ENCODE results near the gene FNBP1. TPM values are rescaled to one million over a fixed set of nuclear protein-coding genes. Genes with fewer than 3 reads are reported as not detected.
"Not testable (repeated sequence)": the region's sequence is repeated elsewhere in the genome, so short reads cannot be mapped to it uniquely, and the experiment has no call there.

The FNBP1 gene
- total RNA-seq, 3 donors from 2014 or later: 156 to 174 (median 163) TPM

DNA sequence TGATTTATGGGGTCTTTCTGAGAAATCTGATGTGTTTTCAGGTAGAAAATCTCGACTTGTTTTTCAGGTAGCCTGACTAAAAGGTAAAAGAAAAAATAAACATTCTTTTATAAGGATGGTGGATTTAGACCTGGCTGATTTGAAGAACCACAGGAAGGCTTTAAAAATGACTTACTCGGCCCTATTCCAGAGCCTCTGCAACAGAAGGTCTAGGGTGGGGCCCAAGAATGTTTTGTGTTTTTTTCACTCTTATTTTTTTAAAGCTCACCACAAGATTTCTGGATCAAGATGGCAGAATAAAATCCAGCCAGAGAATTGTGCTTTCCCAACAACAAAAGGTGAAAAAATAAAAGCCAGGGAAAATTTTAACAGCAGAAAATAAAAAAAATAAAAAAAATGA is 59.1 kb downstream of the FNBP1 start:
- Mint-ChIP-seq H3K4me3 (no peak overlapping the region), H3K4me1 (ENCODE audit: low read depth) (peaks cover 74% of the 10 kb centered on the region), H3K9me3 (no peaks in the 10 kb centered on the region), H3K27me3 (ENCODE audit: low read depth) (no peaks in the 10 kb centered on the region), H3K36me3 (ENCODE audit: insufficient read depth) (peaks cover 27% of the 10 kb centered on the region)
- DNase-seq (no peak), ATAC-seq (no peak)

DNA sequence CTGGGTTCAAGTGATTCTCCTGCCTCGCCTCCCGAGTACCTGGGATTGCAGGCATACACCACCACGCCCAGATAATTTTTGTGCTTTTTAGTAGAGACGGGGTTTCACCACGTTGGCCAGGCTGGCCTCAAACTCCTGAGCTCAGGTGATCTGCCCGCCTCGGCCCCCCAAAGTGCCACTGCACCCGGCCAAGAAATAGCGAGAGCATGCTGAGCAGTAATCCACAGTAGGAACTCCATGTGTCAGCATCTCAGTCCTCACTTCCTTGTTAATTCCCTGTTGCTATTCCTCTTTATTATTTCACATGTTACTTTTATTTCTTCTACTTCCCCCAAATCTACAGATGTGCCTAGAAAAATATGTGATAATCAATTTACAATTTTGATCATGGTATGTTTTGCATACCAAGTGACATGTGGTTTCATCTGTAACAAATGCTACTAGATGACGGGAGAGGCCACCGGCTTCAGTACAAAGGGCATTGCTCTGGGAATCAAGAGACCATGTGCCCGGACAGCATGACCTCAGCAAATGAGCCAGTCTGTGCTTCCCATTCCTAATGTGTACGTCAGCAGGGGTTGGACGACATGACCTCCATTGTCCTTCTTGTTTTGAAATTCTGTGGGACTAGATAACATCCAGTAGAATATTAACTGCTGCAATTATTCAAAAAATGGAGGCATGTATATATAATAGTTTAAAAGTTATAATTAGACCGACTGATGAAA is 61.6 kb downstream of the FNBP1 start:
- H3K4me1 Mint-ChIP-seq (ENCODE audit: low read depth): peaks cover 51% of the 10 kb centered on the region
- DNase-seq (no peak), ATAC-seq (no peak)
- no peak overlapping the region for H3K4me3 Mint-ChIP-seq
- peaks cover 40% of the 10 kb centered on the region for H3K36me3 Mint-ChIP-seq (ENCODE audit: insufficient read depth)
- no peaks in the 10 kb centered on the region for H3K9me3 Mint-ChIP-seq
- no peaks in the 10 kb centered on the region for H3K27me3 Mint-ChIP-seq (ENCODE audit: low read depth)

DNA sequence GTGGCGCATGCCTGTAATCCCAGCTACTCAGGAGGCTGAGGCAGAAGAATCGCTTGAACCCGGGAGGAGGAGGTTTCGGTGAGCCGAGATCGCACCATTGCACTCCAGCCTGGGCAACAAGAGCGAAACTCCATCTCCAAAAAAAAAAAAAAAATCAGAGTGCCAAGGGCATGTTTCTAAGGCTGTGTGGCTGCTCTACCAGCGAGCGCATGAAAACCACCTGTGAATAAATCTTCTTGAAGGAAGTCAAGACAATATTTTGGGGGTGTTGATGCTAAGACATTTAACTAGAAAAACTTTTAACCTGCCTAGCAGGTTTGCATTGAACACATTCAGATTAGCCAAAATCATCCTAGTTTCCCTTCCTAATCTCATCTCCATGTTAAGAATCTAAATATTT is 62.8 kb downstream of the FNBP1 start:
- not testable (repeated sequence) for ATAC-seq; DNase-seq; H3K9me3 Mint-ChIP-seq; H3K27me3 Mint-ChIP-seq (ENCODE audit: low read depth); H3K4me3 Mint-ChIP-seq
- Mint-ChIP-seq H3K4me1 (ENCODE audit: low read depth) (peaks cover 43% of the 10 kb centered on the region), H3K36me3 (ENCODE audit: insufficient read depth) (peaks cover 37% of the 10 kb centered on the region)

DNA sequence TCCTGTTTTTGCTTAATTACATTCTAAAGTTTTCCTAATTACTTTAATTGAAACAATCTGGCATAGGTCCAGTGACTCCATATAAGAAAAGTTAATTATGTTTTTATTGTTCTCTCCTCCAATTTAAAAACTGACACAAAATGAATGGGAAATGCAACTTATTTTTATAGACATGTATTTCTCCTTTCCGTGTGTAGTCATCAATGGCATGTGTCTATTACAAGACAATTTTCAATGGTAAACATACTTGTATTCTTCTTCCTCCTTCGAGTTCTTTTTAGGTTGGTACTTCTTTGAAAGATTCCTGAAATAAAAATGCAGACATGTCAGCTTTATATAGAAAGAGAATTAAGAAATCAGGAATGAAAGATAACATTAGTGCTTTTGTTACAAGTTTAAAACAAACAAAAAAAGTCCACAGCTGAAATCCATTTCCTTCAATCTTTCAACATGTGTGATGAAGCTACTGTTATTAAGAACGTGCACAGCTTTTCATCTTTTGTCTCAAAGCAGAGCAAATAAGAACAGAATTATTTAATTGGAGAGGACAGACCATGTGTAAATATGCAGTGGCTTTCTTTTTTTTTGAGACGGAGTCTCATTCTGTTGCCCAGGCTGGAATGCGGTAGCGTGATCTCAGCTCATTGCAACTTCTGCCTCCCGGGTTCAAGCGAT is 63.8 kb downstream of the FNBP1 start:
- no peak for DNase-seq
- Mint-ChIP-seq H3K36me3 (ENCODE audit: insufficient read depth) (peaks cover 30% of the 10 kb centered on the region), H3K4me1 (ENCODE audit: low read depth) (peaks cover 33% of the 10 kb centered on the region), H3K9me3 (no peaks in the 10 kb centered on the region), H3K4me3 (no peak overlapping the region), H3K27me3 (ENCODE audit: low read depth) (no peaks in the 10 kb centered on the region)
- no peak for ATAC-seq

DNA sequence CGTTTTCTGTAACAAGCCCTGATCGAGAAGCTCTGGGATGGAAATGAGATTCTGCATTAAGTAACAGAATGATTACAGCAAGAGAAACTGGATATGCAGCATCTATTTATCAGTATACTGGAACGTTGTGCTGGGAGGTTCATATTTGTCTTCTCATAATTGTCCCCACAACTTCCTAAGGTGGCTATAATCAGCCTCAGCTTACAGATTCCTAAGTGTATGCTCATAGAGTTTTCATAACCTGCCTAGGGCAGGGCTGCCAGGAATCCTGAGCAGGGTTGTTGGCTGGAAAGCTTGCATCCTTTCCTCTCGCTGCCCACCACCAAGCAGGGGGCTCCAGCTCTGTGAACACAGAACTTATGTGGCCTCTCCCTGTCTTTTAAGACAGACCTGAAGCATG is 70.2 kb downstream of the FNBP1 start:
- H3K4me1 Mint-ChIP-seq (ENCODE audit: low read depth): peaks cover 16% of the 10 kb centered on the region
- peaks cover 22% of the 10 kb centered on the region for H3K36me3 Mint-ChIP-seq (ENCODE audit: insufficient read depth)
- no peaks in the 10 kb centered on the region for H3K9me3 Mint-ChIP-seq
- no peak overlapping the region for H3K4me3 Mint-ChIP-seq
- DNase-seq (no peak), ATAC-seq (no peak)
- H3K27me3 Mint-ChIP-seq (ENCODE audit: low read depth): no peaks in the 10 kb centered on the region

DNA sequence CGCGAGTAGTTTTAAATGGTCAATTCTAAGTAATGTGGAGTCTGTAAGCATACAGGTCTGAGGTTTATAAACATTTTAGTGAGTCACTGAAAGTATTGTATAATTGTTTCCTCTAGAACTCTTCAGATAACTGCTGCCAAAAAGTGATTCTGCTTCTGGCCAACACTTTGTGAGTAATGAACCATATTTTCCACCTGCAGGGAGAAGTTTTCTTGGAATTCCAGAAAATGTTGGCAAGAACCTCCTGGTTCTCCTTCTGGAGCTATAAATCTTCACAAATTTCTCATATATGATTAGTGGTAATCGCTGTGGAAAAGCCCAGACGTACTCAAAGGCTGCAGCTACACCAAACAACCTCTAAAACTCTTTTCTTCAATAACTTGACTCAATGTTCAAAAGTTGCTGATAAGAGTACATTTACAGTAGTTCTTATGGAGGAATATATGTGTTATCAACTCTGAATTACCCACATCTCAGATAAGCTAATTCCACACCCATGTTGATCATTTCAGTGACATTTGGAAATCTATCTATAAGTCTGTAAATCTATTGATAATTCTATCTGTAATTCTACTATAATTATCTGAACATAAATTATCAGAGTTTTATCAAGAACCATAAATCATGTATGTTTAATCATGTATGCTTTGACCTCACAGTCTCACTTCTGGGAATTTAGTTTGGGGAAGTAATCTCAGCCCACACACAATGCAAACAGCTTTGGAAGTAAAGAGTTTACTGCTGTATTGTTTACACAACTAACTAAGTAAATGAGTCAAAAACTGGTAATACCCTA is 74.1 kb downstream of the FNBP1 start:
- Mint-ChIP-seq H3K27me3 (ENCODE audit: low read depth) (no peaks in the 10 kb centered on the region), H3K9me3 (no peaks in the 10 kb centered on the region), H3K36me3 (ENCODE audit: insufficient read depth) (peaks cover 37% of the 10 kb centered on the region), H3K4me1 (ENCODE audit: low read depth) (peaks cover 50% of the 10 kb centered on the region), H3K4me3 (no peak overlapping the region)
- ATAC-seq (peak; percentile 66 to 75), DNase-seq (no peak)

DNA sequence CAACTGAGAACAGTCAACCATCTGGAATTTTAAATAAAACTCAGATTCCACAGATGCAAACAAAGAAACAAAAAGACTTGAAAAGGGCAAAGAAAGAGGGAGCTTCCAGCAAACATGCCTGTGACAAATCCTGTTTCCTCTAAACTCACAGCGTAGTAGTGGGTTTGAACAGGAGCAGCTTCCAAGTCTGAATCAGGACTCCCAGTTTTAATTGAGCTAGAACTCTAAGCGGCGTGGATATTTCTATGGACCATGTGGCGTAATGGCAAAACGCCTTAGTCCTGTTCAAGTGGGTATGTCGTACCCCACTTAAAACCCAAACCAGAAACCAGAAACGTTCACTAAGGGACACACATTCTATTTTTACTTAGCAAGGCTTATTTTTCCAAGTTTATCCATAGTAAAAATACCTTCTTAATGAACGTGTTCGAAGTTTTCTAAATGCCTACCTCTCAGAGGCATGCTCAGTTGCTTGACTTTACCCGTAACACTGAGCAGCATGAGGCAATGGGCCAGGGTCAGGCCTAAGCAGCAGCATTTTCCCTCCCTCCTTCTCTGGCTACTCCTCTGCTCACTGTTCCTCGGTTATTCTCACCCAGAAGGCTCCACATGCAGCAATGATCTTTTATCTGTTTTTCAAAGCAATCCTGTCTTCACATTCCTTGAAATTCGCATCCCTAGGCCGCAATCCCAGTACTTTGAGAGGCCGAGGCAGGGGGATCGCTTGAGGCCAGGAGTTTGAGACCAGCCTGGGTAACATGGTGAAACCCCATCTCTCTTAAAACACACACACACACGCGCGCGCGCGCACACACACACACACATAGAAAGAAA is 77.9 kb downstream of the FNBP1 start:
- no peak for ATAC-seq
- Mint-ChIP-seq H3K36me3 (ENCODE audit: insufficient read depth) (peaks cover 38% of the 10 kb centered on the region), H3K4me3 (no peak overlapping the region), H3K27me3 (ENCODE audit: low read depth) (no peaks in the 10 kb centered on the region), H3K9me3 (no peaks in the 10 kb centered on the region), H3K4me1 (ENCODE audit: low read depth) (peaks cover 77% of the 10 kb centered on the region)
- no peak for DNase-seq

DNA sequence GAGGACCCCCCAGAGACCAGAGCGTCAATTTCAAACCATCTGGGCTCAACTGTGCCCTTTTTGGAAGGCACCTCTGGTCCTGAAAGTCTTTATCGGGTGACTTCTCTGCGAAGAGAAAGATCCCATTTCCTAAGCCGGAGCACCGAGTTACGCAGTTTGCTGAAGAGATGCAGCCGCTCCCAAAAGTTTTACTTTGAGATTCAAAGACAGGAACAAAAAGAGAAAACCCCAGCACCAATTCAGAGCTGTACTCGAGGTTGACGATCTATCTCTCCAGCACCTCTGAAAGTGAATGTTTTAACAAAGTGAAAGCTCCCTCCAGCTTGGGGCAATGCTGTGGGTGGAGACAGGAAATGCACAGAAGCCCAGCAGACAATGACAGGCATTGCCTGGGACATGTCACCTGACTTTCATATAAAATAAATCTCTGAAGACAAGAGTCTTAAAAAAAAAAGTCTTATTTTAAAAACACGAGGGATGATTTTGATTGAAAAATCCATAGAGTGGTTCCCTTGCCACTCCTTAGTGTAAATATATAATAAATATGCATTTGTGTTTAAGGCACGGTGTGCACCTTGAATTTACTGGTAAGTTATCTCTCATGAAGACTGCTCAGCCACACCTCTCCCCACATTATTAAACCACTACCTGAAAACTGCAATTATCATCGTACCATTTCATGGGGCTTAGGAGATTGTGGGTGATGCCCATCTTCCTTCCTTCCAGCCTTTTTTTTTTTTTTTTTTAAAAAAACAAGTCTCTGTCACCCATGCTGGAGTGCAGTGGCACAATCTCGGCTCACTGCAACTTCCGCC is 79.9 kb downstream of the FNBP1 start:
- Mint-ChIP-seq H3K4me3 (peak overlapping the region; percentile 82), H3K4me1 (ENCODE audit: low read depth) (peaks cover 73% of the 10 kb centered on the region), H3K36me3 (ENCODE audit: insufficient read depth) (peaks cover 39% of the 10 kb centered on the region), H3K9me3 (no peaks in the 10 kb centered on the region), H3K27me3 (ENCODE audit: low read depth) (no peaks in the 10 kb centered on the region)
- DNase-seq: peak; percentile 63
- ATAC-seq: peak; percentile 97 to 98

DNA sequence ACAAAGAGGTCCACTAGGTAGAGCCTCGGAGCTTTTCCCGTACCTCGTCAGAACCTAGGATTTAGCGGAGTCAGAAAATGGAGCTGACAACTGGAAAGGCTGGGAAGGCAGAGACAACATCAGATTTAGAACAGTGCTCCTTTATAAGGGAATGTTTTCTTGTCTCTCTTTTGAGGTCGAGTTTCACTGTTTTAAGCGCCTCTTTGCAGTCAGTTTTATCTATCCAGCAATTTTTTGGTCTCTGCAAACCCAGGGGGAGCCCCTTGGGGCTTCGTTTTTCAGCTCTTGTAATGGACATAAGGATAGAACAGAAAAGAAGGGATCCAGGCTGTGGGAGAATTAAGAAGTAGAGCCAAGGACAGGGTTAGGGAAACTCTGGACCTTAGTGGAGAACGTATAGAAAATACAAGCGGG is 80.5 kb downstream of the FNBP1 start:
- DNase-seq (no peak), ATAC-seq (no peak)
- Mint-ChIP-seq H3K4me3 (peak overlapping the region; percentile 82), H3K9me3 (no peaks in the 10 kb centered on the region), H3K36me3 (ENCODE audit: insufficient read depth) (peaks cover 44% of the 10 kb centered on the region), H3K27me3 (ENCODE audit: low read depth) (no peaks in the 10 kb centered on the region), H3K4me1 (ENCODE audit: low read depth) (peaks cover 78% of the 10 kb centered on the region)

DNA sequence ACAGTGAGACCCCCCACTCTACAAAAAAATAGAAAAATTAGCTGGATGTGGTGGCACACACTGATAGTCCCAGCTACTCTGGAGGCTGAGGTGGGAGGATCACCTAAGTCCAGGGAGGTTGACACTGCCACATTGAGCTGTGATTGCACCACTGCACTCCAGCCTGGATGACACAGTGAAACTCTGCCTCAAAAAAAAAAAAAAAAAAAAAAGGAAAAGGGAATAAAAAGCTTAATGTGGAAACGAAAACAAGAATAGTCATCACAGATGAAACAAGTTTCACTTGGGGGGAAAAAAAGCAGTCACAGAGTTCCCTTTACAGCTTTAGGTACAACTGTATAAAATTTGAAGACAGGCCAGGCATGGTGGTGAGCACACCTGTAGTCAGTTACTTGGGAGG is 84.2 kb downstream of the FNBP1 start:
- Mint-ChIP-seq H3K9me3 (no peaks in the 10 kb centered on the region), H3K36me3 (ENCODE audit: insufficient read depth) (peaks cover 33% of the 10 kb centered on the region), H3K4me3 (no peak overlapping the region), H3K27me3 (ENCODE audit: low read depth) (no peaks in the 10 kb centered on the region), H3K4me1 (ENCODE audit: low read depth) (peaks cover 68% of the 10 kb centered on the region)
- DNase-seq (no peak), ATAC-seq (no peak)

DNA sequence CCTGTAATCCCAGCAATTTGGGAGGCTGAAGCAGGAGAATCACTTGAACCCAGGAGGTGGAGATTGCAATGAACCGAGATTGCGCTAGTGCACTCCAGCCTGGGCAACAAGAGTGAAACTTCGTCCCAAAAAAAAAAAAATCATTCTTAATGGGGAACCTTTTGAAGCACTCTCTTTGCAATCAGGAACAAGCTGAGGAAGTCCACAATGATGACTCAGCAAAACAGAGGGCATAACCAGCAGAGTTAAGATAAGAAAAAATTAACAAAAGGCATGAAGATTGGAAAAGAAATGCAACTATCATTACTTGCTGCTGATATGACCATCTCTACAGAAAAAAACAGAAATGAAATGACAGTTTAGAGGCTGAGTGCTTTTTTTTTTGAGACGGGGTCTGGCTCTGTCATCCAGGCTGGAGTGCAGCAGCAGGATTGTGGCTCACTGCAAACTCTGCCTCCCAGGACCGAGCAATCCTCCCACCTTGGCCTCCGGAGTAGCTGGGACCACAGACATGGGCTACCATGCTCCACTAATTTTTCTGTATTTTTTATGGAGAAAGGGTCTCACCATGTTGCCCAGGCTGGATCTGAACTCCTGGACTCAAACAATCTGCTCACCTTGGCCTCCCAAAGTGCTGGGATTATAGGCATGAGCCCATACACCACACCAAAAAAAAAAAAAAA is 88.0 kb downstream of the FNBP1 start:
- Mint-ChIP-seq H3K36me3 (ENCODE audit: insufficient read depth) (peaks cover 30% of the 10 kb centered on the region), H3K27me3 (ENCODE audit: low read depth) (no peaks in the 10 kb centered on the region), H3K4me3 (no peak overlapping the region), H3K9me3 (no peaks in the 10 kb centered on the region), H3K4me1 (ENCODE audit: low read depth) (peaks cover 44% of the 10 kb centered on the region)
- DNase-seq (no peak), ATAC-seq (no peak)

DNA sequence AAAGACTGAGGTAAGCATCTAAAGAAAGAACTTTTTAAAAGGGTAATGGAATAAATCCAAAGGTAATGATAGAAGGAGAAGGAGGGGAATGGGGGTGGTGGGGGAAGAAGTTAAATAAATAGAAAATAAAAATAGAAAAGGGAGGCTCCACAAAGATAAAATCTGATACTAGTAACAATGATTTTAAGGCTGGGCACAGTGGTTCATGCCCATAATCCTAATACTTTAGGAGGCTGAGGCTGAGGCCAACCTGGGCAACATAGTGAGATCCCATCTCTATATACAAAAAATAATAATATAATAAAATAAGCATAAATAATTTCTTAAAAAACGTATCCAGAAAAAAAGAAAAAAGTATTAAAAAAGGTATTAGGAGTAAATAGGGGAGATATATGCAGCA is 89.3 kb downstream of the FNBP1 start:
- Mint-ChIP-seq H3K9me3 (no peaks in the 10 kb centered on the region), H3K4me1 (ENCODE audit: low read depth) (peaks cover 51% of the 10 kb centered on the region)
- no peak for ATAC-seq

DNA sequence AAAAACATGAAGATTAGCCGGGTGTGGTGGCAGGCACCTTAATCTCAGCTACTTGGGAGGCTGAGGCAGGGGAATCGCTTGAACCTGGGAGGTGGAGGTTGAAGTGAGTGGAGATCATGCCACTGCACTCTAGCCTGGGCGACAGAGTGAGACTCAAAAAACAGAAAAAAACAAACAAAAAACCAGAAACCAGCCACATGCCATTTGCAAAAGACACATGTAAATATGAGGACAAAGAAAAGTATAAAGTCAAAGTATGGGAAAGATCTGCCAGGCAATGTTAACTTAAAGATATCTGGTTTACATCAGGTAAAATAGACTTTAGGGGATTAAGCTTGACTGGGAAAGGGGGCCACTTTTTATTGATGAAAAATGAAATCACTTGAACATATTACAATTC is 90.7 kb downstream of the FNBP1 start:
- Mint-ChIP-seq H3K9me3 (no peaks in the 10 kb centered on the region), H3K27me3 (ENCODE audit: low read depth) (no peaks in the 10 kb centered on the region), H3K4me1 (ENCODE audit: low read depth) (peaks cover 37% of the 10 kb centered on the region), H3K4me3 (no peak overlapping the region), H3K36me3 (ENCODE audit: insufficient read depth) (peaks cover 31% of the 10 kb centered on the region)
- no peak for ATAC-seq
- DNase-seq: no peak

More for the DNA sequence above, 89.3 kb downstream of the FNBP1 start:
- H3K36me3 Mint-ChIP-seq (ENCODE audit: insufficient read depth): peaks cover 38% of the 10 kb centered on the region
- H3K27me3 Mint-ChIP-seq (ENCODE audit: low read depth): no peaks in the 10 kb centered on the region
- no peak overlapping the region for H3K4me3 Mint-ChIP-seq
- no peak for DNase-seq
